ENCODE measurements around the gene MEF2A. TPM values are rescaled to one million over a fixed set of nuclear protein-coding genes. Genes with fewer than 3 reads are reported as not detected.

The MEF2A gene
- total and polyA plus RNA-seq, 9 of the 15 experiments (the other 6 are each of a cell fraction or from before 2014, with no cell fraction given): 1.6 to 18.7 (median 8.7) TPM

GRCh38 chr15:99571299-99571698 lies 5.5 kb downstream of the MEF2A start:
- no peaks in the 10 kb centered on the region for H3K9me1 ChIP-seq (ENCODE audit: control insufficient read depth, insufficient read depth, low read length)
- H3K9ac ChIP-seq (ENCODE audit: insufficient read depth in 1 of 2, low read depth in 2 of 2, low read length in 2 of 2): no peak overlapping the region
- no TSS peak for BruUV-seq (replicated peaks)
- H3K36me3 ChIP-seq (ENCODE audit: control insufficient read depth, insufficient read depth, low read length): no peaks in the 10 kb centered on the region
- ATAC-seq: no peak
- H3K27me3 ChIP-seq (ENCODE audit: control insufficient read depth in 2 of 2, insufficient read depth in 2 of 2, low read length in 2 of 2): no peaks in the 10 kb centered on the region
- no peak overlapping the region for H2AFZ ChIP-seq (ENCODE audit: low read depth, low read length)
- 0 out of 2 replicates have a peak, but pooled peaks cover 16% of the 10 kb centered on the region for H4K20me1 ChIP-seq (replicated peaks; ENCODE audit: control insufficient read depth, insufficient read depth, low read length)
- no peaks in the 10 kb centered on the region for H3K9me3 ChIP-seq (replicated peaks; ENCODE audit: control insufficient read depth, insufficient read depth, low read depth, low read length)
- peaks cover 5 to 19% of the 10 kb centered on the region in 2 experiments; a peak in 3 of 5 replicates for H3K4me1 ChIP-seq (replicated peaks in 1 of 2; ENCODE audit: control insufficient read depth in 2 of 2, insufficient read depth in 2 of 2, low read length in 2 of 2)
- DNase-seq (ENCODE audit: extremely low read depth in 1 of 4, low spot score in 3 of 4): no peak
- no peak for FAIRE-seq
- in situ Hi-C loops (cut with MboI) (no loop called here), intact Hi-C loops (cut with micrococcal nuclease) (no loop called here)
- no peak overlapping the region for H3K27ac ChIP-seq (ENCODE audit: extremely low read depth, low read depth, low read length)
- CTCF ChIA-PET (ENCODE audit: low intra/inter-chr PET ratio): no interaction called here
- WGBS (ENCODE audit: insufficient coverage, low coverage, missing lambda C conversion rate): 43% methylated on average over 3 of the region's 3 CpGs
- H3K79me2 ChIP-seq (ENCODE audit: control insufficient read depth, insufficient read depth, low read length): peaks cover 61% of the 10 kb centered on the region
- H3K4me3 ChIP-seq: no peak overlapping the region
- POLR2A ChIA-PET: interaction anchor here (1.4 kb wide), 1 partner anchor 11 kb away, joined by 5 read pairs; no protein-coding TSS in a partner anchor
- H3K4me2 ChIP-seq (ENCODE audit: insufficient read depth, low read length): no peak overlapping the region
- TF ChIP-seq PHF8 (IDR thresholded peaks at IDR 0.05; ENCODE audit: borderline replicate concordance, low read length) (no peak), MCM2 (IDR thresholded peaks at IDR 0.05; ENCODE audit: low read depth) (no peak), U2AF2 (optimal IDR thresholded peaks at IDR 0.05; ENCODE audit: low read depth, low read length) (no peak), ZNF740 (CRISPR knock-in tag; IDR thresholded peaks at IDR 0.05) (no peak), ZNF740 (tag; IDR thresholded peaks at IDR 0.05) (no peak), HMGN3 (IDR thresholded peaks at IDR 0.05; ENCODE audit: borderline replicate concordance, extremely low read depth, insufficient read length, low read depth, low read length) (no peak), SMARCE1 (IDR thresholded peaks at IDR 0.05) (no peak), ZKSCAN3 (CRISPR knock-in tag; IDR thresholded peaks at IDR 0.05) (no peak), FOXP4 (CRISPR knock-in tag; IDR thresholded peaks at IDR 0.05; ENCODE audit: borderline replicate concordance) (no peak), SRSF1 (IDR thresholded peaks at IDR 0.05; ENCODE audit: low read depth, low read length) (no peak), XRCC4 (IDR thresholded peaks at IDR 0.05; ENCODE audit: extremely low read depth, insufficient read depth, insufficient read length) (no peak), THRB (CRISPR knock-in tag; conservative IDR thresholded peaks at IDR 0.05) (no peak), ZFP91 (CRISPR knock-in tag; IDR thresholded peaks at IDR 0.05) (no peak), ZBTB34 (CRISPR knock-in tag; IDR thresholded peaks at IDR 0.05) (no peak), EHMT2 (IDR thresholded peaks at IDR 0.05) (no peak)

Data from K562 (cell line).